WTC11 (cell line): Measurements from ENCODE around the gene GPR157. TPM values are rescaled to one million over a fixed set of nuclear protein-coding genes. Genes with fewer than 3 reads are reported as not detected.
A peak's percentile ranks its signal among the peaks of the same experiment; 100 is the strongest.

ENCODE experiments used
- ATAC-seq: fragments of 200-7000 bp; cut with Tn5 transposase; 2 replicates; pipeline ENCODE4 v1.10.0; 2021; ENCODE audit warnings: mild to moderate bottlenecking, moderate library complexity
- CTCF ChIA-PET: fragments of 300-600 bp; sonication (Branson Sonifier 250); formaldehyde crosslinking; loops from one replicate; lab custom pipeline; 2021; ENCODE audit warnings: antibody characterized with exemption; lab: Charles Lee
- POLR2A ChIA-PET: fragments of 350-600 bp; sonication (Branson Sonifier 250); formaldehyde crosslinking; loops from one replicate; lab custom pipeline; 2021; ENCODE audit warnings: antibody characterized with exemption; lab: Charles Lee
- DNase-seq: peaks from one replicate; pipeline ENCODE4 v3.0.0; 2021; ENCODE audit warnings: low spot score
- H3K27ac Mint-ChIP-seq: 2 replicates; pipeline ENCODE4 v1.8.0; 2021; ENCODE audit warnings: mixed read lengths
- H3K27me3 Mint-ChIP-seq: 2 replicates; pipeline ENCODE4 v1.8.0; 2021; ENCODE audit warnings: low read depth, mild to moderate bottlenecking, moderate library complexity, mixed read lengths
- H3K36me3 Mint-ChIP-seq: 2 replicates; pipeline ENCODE4 v1.8.0; 2021; ENCODE audit warnings: mixed read lengths
- H3K4me1 Mint-ChIP-seq: 2 replicates; pipeline ENCODE4 v1.8.0; 2022; ENCODE audit warnings: mixed read lengths
- H3K4me3 Mint-ChIP-seq: 2 replicates; pipeline ENCODE4 v1.8.0; 2021; ENCODE audit warnings: mild to moderate bottlenecking, moderate library complexity, mixed read lengths
- H3K9me3 Mint-ChIP-seq: 2 replicates; pipeline ENCODE4 v1.8.0; 2021; ENCODE audit warnings: mixed read lengths
- ELF4 ChIP-seq: sonication (generic); formaldehyde crosslinking; IDR thresholded peaks from 2 replicates; pipeline ENCODE4 v1.8.1; 2022; ENCODE audit warnings: low read depth, mild to moderate bottlenecking, moderate library complexity, missing genetic modification reagents
- ETV6 ChIP-seq: sonication (generic); formaldehyde crosslinking; IDR thresholded peaks from 2 replicates; pipeline ENCODE4 v1.8.1; 2022; ENCODE audit warnings: mild to moderate bottlenecking, missing genetic modification reagents
- GABPB1 ChIP-seq: sonication (generic); formaldehyde crosslinking; IDR thresholded peaks from 2 replicates; pipeline ENCODE4 v1.8.1; 2023; ENCODE audit warnings: mild to moderate bottlenecking, missing genetic modification reagents
- HMGXB4 ChIP-seq: sonication (generic); formaldehyde crosslinking; IDR thresholded peaks from 2 replicates; pipeline ENCODE4 v1.8.1; 2023; ENCODE audit warnings: mild to moderate bottlenecking, moderate library complexity, missing genetic modification reagents
- JUN ChIP-seq: sonication (generic); formaldehyde crosslinking; IDR thresholded peaks from 2 replicates; pipeline ENCODE4 v1.8.0; 2023; ENCODE audit warnings: mild to moderate bottlenecking, missing genetic modification reagents
- RELA ChIP-seq: sonication (generic); formaldehyde crosslinking; IDR thresholded peaks from 2 replicates; pipeline ENCODE4 v1.8.1; 2022; ENCODE audit warnings: missing genetic modification reagents, mild to moderate bottlenecking, borderline replicate concordance
- SOX15 ChIP-seq: fragments of 250-450 bp; sonication (Bioruptor Pico); IDR thresholded peaks from 2 replicates; pipeline ENCODE4 v1.9.0; 2021; ENCODE audit warnings: mild to moderate bottlenecking
- STAT6 ChIP-seq: sonication (generic); formaldehyde crosslinking; conservative IDR thresholded peaks from 2 replicates; pipeline ENCODE4 v1.8.1; 2023; ENCODE audit warnings: mild to moderate bottlenecking, low read depth, missing genetic modification reagents, moderate library complexity
- TCF7 ChIP-seq: sonication (generic); formaldehyde crosslinking; IDR thresholded peaks from 2 replicates; pipeline ENCODE4 v1.8.0; 2022; ENCODE audit warnings: mild to moderate bottlenecking, low read depth, missing genetic modification reagents, moderate library complexity
- USF1 ChIP-seq: sonication (generic); formaldehyde crosslinking; IDR thresholded peaks from 2 replicates; pipeline ENCODE4 v1.8.0; 2022; ENCODE audit warnings: mild to moderate bottlenecking, missing genetic modification reagents
- ZBTB43 ChIP-seq: sonication (generic); formaldehyde crosslinking; IDR thresholded peaks from 2 replicates; pipeline ENCODE4 v1.8.1; 2023; ENCODE audit warnings: mild to moderate bottlenecking, missing genetic modification reagents
- ZMAT4 ChIP-seq: fragments of 250-450 bp; sonication (Bioruptor Pico); IDR thresholded peaks from 2 replicates; pipeline ENCODE4 v1.9.0; 2021; ENCODE audit warnings: mild to moderate bottlenecking
- ZNF121 ChIP-seq: sonication (generic); formaldehyde crosslinking; IDR thresholded peaks from 2 replicates; pipeline ENCODE4 v1.8.0; 2023; ENCODE audit warnings: missing genetic modification reagents
- total RNA-seq: library from RNA; stranded (reverse); gene quantifications from 3 replicates; pipeline ENCODE4 v1.2.3, GENCODE V29; 2021
- TF ChIP-seq, protein P1 (sequence below): sonication (generic); formaldehyde crosslinking; IDR thresholded peaks from 2 replicates; pipeline ENCODE4 v1.8.1; 2023; ENCODE audit warnings: mild to moderate bottlenecking, missing genetic modification reagents, moderate library complexity
- TF ChIP-seq, protein P2 (sequence below): fragments of 250-450 bp; sonication (Bioruptor Pico); IDR thresholded peaks from 2 replicates; pipeline ENCODE4 v2.1.2; 2022; ENCODE audit warnings: mild to moderate bottlenecking, moderate library complexity
- TF ChIP-seq, protein P3 (sequence below): sonication (generic); formaldehyde crosslinking; IDR thresholded peaks from 2 replicates; pipeline ENCODE4 v1.8.0; 2023; ENCODE audit warnings: missing genetic modification reagents
- TF ChIP-seq, protein P4 (sequence below): fragments of 250-450 bp; sonication (Bioruptor Pico); IDR thresholded peaks from 2 replicates; pipeline ENCODE4 v1.9.0; 2021; ENCODE audit warnings: moderate library complexity, mild to moderate bottlenecking, inconsistent platforms, borderline replicate concordance
- TF ChIP-seq, protein P5 (sequence below): sonication (generic); formaldehyde crosslinking; IDR thresholded peaks from 2 replicates; pipeline ENCODE4 v1.8.0; 2022; ENCODE audit warnings: mild to moderate bottlenecking, missing genetic modification reagents
- TF ChIP-seq, protein P6 (sequence below): sonication (generic); formaldehyde crosslinking; IDR thresholded peaks from 2 replicates; pipeline ENCODE4 v1.8.0; 2023; ENCODE audit warnings: mild to moderate bottlenecking, missing genetic modification reagents

Gene GPR157
- total RNA-seq, 1 experiment from 2014 or later = 6.0 TPM

DNA sequence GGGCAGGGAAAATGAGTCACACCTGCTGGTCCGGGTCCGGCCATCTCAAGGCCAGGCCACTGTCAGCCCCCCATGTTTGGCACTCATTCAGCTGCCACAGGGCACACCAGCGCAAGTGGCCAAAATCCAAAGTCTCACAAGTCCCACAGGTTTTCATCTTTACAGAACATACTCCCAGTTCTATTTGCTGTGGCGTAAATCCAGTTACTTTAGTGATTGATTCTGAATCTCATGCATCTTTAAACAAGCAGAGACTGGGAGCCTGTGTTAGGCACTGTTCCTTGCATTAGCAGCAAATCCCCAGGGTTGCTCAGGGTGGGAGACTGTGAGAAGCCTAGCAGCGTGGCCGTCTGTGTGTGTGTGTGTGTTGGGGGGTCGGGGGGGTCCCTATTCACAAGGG is 58.4 kb downstream of the GPR157 start:
- Mint-ChIP-seq H3K9me3 (no peaks in the 10 kb centered on the region), H3K27ac (no peak overlapping the region), H3K4me3 (no peak overlapping the region), H3K4me1 (peaks cover 13% of the 10 kb centered on the region), H3K36me3 (no peaks in the 10 kb centered on the region), H3K27me3 (no peaks in the 10 kb centered on the region)
- ChIA-PET POLR2A (interaction anchor here (0.7 kb wide), 1 partner anchor 36 kb away, joined by 9 read pairs; no protein-coding TSS in a partner anchor), CTCF (interaction anchor here (0.6 to 1.5 kb wide), 4 partner anchors 12 to 127 kb away, joined by 3 to 6 read pairs (median 4); no protein-coding TSS in a partner anchor)
- TF ChIP-seq ELF4 (CRISPR knock-in tag) = no peak
- TF ChIP-seq ZBTB43 = no peak
- TF ChIP-seq ZNF121 = no peak
- TF ChIP-seq RELA = no peak
- no peak for TF ChIP-seq GABPB1
- TF ChIP-seq, protein P1, sequence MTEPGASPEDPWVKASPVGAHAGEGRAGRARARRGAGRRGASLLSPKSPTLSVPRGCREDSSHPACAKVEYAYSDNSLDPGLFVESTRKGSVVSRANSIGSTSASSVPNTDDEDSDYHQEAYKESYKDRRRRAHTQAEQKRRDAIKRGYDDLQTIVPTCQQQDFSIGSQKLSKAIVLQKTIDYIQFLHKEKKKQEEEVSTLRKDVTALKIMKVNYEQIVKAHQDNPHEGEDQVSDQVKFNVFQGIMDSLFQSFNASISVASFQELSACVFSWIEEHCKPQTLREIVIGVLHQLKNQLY = no peak
- TF ChIP-seq, protein P2, sequence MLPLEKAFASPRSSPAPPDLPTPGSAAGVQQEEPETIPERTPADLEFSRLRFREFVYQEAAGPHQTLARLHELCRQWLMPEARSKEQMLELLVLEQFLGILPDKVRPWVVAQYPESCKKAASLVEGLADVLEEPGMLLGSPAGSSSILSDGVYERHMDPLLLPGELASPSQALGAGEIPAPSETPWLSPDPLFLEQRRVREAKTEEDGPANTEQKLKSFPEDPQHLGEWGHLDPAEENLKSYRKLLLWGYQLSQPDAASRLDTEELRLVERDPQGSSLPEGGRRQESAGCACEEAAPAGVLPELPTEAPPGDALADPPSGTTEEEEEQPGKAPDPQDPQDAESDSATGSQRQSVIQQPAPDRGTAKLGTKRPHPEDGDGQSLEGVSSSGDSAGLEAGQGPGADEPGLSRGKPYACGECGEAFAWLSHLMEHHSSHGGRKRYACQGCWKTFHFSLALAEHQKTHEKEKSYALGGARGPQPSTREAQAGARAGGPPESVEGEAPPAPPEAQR (CRISPR knock-in tag) = no peak
- TF ChIP-seq, protein P3, sequence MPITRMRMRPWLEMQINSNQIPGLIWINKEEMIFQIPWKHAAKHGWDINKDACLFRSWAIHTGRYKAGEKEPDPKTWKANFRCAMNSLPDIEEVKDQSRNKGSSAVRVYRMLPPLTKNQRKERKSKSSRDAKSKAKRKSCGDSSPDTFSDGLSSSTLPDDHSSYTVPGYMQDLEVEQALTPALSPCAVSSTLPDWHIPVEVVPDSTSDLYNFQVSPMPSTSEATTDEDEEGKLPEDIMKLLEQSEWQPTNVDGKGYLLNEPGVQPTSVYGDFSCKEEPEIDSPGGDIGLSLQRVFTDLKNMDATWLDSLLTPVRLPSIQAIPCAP (CRISPR knock-in tag) = no peak
- no peak for TF ChIP-seq USF1 (CRISPR knock-in tag)
- no peak for TF ChIP-seq STAT6 (CRISPR knock-in tag)
- no peak for TF ChIP-seq ZMAT4 (CRISPR knock-in tag)
- DNase-seq = no peak
- no peak for ATAC-seq

- H3K27ac Mint-ChIP-seq = peak within 1 kb of the TSS; percentile 23; the same call in 1 of the 2 replicates
- ATAC-seq (peak; percentile 33; the same call in 1 of the 2 replicates), DNase-seq (no peak)
- H3K27me3 Mint-ChIP-seq = no peaks in the 10 kb centered on the region
- no peaks in the 10 kb centered on the region for H3K36me3 Mint-ChIP-seq
- no peaks in the 10 kb centered on the region for H3K9me3 Mint-ChIP-seq
- CTCF ChIA-PET = interaction anchor here (0.6 to 1.5 kb wide), 5 partner anchors 59 to 221 kb away, joined by 3 to 6 read pairs (median 3); no protein-coding TSS in a partner anchor
- H3K4me1 Mint-ChIP-seq = peaks cover 17% of the 10 kb centered on the region
- no peak within 1 kb of the TSS for H3K4me3 Mint-ChIP-seq
- POLR2A ChIA-PET = interaction anchor here (0.7 kb wide), 1 partner anchor 35 kb away, joined by 9 read pairs; no protein-coding TSS in a partner anchor
- TF ChIP-seq, protein P4, sequence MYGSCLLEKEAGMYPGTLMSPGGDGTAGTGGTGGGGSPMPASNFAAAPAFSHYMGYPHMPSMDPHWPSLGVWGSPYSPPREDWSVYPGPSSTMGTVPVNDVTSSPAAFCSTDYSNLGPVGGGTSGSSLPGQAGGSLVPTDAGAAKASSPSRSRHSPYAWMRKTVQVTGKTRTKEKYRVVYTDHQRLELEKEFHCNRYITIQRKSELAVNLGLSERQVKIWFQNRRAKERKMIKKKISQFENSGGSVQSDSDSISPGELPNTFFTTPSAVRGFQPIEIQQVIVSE = no peak
- TF ChIP-seq TCF7 (CRISPR knock-in tag) (no peak), JUN (CRISPR knock-in tag) (no peak), SOX15 (CRISPR knock-in tag) (no peak), HMGXB4 (CRISPR knock-in tag) (no peak), ETV6 (CRISPR knock-in tag) (no peak), ELF4 (CRISPR knock-in tag) (no peak)
- TF ChIP-seq, protein P5, sequence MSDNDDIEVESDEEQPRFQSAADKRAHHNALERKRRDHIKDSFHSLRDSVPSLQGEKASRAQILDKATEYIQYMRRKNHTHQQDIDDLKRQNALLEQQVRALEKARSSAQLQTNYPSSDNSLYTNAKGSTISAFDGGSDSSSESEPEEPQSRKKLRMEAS (CRISPR knock-in tag) = no peak
- TF ChIP-seq, protein P6, sequence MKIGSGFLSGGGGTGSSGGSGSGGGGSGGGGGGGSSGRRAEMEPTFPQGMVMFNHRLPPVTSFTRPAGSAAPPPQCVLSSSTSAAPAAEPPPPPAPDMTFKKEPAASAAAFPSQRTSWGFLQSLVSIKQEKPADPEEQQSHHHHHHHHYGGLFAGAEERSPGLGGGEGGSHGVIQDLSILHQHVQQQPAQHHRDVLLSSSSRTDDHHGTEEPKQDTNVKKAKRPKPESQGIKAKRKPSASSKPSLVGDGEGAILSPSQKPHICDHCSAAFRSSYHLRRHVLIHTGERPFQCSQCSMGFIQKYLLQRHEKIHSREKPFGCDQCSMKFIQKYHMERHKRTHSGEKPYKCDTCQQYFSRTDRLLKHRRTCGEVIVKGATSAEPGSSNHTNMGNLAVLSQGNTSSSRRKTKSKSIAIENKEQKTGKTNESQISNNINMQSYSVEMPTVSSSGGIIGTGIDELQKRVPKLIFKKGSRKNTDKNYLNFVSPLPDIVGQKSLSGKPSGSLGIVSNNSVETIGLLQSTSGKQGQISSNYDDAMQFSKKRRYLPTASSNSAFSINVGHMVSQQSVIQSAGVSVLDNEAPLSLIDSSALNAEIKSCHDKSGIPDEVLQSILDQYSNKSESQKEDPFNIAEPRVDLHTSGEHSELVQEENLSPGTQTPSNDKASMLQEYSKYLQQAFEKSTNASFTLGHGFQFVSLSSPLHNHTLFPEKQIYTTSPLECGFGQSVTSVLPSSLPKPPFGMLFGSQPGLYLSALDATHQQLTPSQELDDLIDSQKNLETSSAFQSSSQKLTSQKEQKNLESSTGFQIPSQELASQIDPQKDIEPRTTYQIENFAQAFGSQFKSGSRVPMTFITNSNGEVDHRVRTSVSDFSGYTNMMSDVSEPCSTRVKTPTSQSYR (CRISPR knock-in tag) = no peak
These were observed 59.4 kb downstream of the GPR157 start, which contains the start of gene SLC2A5 for GRCh38 chr1:9069326-9070100. SLC2A5 (minus strand) TSS chr1:9069635; CDS start chr1:9069536, 99 bp downstream.
